HL-60/S4 treated with retinoic acid at 250 ng/mL for 4 days and 3 days (cell line): Measurements from ENCODE around the gene SH3RF3.

Source experiments
- in situ Hi-C: fragments of 300-500 bp; cut with MboI; formaldehyde crosslinking; loops from 2 replicates; pipeline ENCODE4 v1.7.0; 2022; ENCODE audit warnings: low sequenced_read_pairs

The SH3RF3 gene

GRCh38 chr2:109439986-109440385 lies 311.0 kb downstream of the SH3RF3 start:
- in situ Hi-C loops = no loop called here

GRCh38 chr2:109440499-109441156 lies 311.6 kb downstream of the SH3RF3 start:
- in situ Hi-C loops = no loop called here

GRCh38 chr2:109442715-109443319 lies 313.8 kb downstream of the SH3RF3 start:
- in situ Hi-C loops = no loop called here

GRCh38 chr2:109444916-109445315 lies 315.9 kb downstream of the SH3RF3 start:
- in situ Hi-C loops = no loop called here

GRCh38 chr2:109446278-109447131 lies 317.5 kb downstream of the SH3RF3 start:
- in situ Hi-C loops = no loop called here

- in situ Hi-C loops = no loop called here
These were observed 318.3 kb downstream of the SH3RF3 start for GRCh38 chr2:109447251-109447661.

- in situ Hi-C loops = no loop called here
These were observed 318.8 kb downstream of the SH3RF3 start for GRCh38 chr2:109447776-109448175.

GRCh38 chr2:109448207-109448606 lies 319.2 kb downstream of the SH3RF3 start:
- in situ Hi-C loops = no loop called here

- in situ Hi-C loops = no loop called here
These were observed 320.2 kb downstream of the SH3RF3 start for GRCh38 chr2:109448946-109449788.

- in situ Hi-C loops = no loop called here
These were observed 321.7 kb downstream of the SH3RF3 start for GRCh38 chr2:109450574-109451273.

- in situ Hi-C loops = no loop called here
These were observed 322.7 kb downstream of the SH3RF3 start for GRCh38 chr2:109451671-109452070.

- in situ Hi-C loops = no loop called here
These were observed 323.6 kb downstream of the SH3RF3 start for GRCh38 chr2:109452318-109453305.

GRCh38 chr2:109453371-109453995 lies 324.5 kb downstream of the SH3RF3 start:
- in situ Hi-C loops = no loop called here

GRCh38 chr2:109454304-109454703 lies 325.3 kb downstream of the SH3RF3 start:
- in situ Hi-C loops = no loop called here

GRCh38 chr2:109454765-109455394 lies 325.9 kb downstream of the SH3RF3 start:
- in situ Hi-C loops = no loop called here

- in situ Hi-C loops = no loop called here
These were observed 327.0 kb downstream of the SH3RF3 start for GRCh38 chr2:109455731-109456691.

- in situ Hi-C loops = no loop called here
These were observed 327.8 kb downstream of the SH3RF3 start for GRCh38 chr2:109456776-109457175.
